Endothelial cell of umbilical vein (primary cell): ENCODE data around the gene TM9SF4. TPM values are rescaled to one million over a fixed set of nuclear protein-coding genes. Genes with fewer than 3 reads are reported as not detected.

Experiments
- BruUV-seq: library from RNA; stranded (reverse); fragments of 400-500 nt; replicated peaks from 2 replicates; lab custom pipeline; 2021; lab: Mats Ljungman, UMichigan
- CTCF ChIA-PET: fragments of 300-600, 350-600 bp; sonication (Branson Sonifier 250); formaldehyde crosslinking; loops from one replicate; lab custom pipeline; 2021; ENCODE audit warnings: antibody characterized with exemption, inconsistent platforms; lab: Charles Lee
- POLR2A ChIA-PET: fragments of 300-600, 350-600 bp; sonication (Branson Sonifier 250); formaldehyde crosslinking; loops from one replicate; lab custom pipeline; 2021; ENCODE audit warnings: antibody characterized with exemption, inconsistent platforms; lab: Charles Lee
- DNase-seq: peaks from one replicate; pipeline ENCODE4 v3.0.0-alpha.2; 2011; ENCODE audit warnings: low read depth, low spot score
- FAIRE-seq: peaks from 2 replicates; lab custom pipeline; 2011; peaks lifted over from hg19 to GRCh38; lab: Jason Lieb, UNC
- H2AFZ ChIP-seq: 2 replicates; pipeline ENCODE4 v1.6.0; 2012; ENCODE audit warnings: low read depth, low read length, control low read depth, inconsistent platforms
- H3K27ac ChIP-seq: 2 replicates; pipeline ENCODE4 v1.5.1; 2011; ENCODE audit warnings: low read depth, mild to moderate bottlenecking, control low read depth, low read length, moderate library complexity; ENCODE audit not compliant: insufficient read depth
- H3K27me3 ChIP-seq, 2 experiments: 2 replicates each; pipeline versions ENCODE4 v1.6.0 to v1.6.1; 2011; ENCODE audit warnings: low read length in 2 of 2, mixed read lengths in 1 of 2; ENCODE audit not compliant: control insufficient read depth in 2 of 2, insufficient read depth in 2 of 2
- H3K36me3 ChIP-seq, 2 experiments: 2 replicates in 1 of 2; 3 replicates in 1 of 2; pipeline ENCODE4 v1.5.1; 2011; ENCODE audit warnings: low read length in 2 of 2, mild to moderate bottlenecking in 1 of 2, moderate library complexity in 1 of 2; ENCODE audit not compliant: control insufficient read depth in 2 of 2, insufficient read depth in 2 of 2; ENCODE audit errors: extremely low read depth in 1 of 2
- H3K4me1 ChIP-seq: 3 replicates; pipeline ENCODE4 v1.5.1; 2011; ENCODE audit warnings: mild to moderate bottlenecking, low read length; ENCODE audit not compliant: control insufficient read depth, insufficient read depth; ENCODE audit errors: extremely low read depth
- H3K4me2 ChIP-seq: 2 replicates; pipeline ENCODE4 v1.6.1; 2011; ENCODE audit warnings: low read length, control low read depth, mixed read lengths; ENCODE audit not compliant: insufficient read depth
- H3K4me3 ChIP-seq, 3 experiments: fragments of 200-600 bp in 1 of 3; sonication (generic), shearing (Covaris generic) in 1 of 3; replicated peaks in 1 of 3; 2 replicates each; pipeline ENCODE4 v1.5.1; 2011 to 2016; ENCODE audit warnings: control low read depth in 3 of 3, low read length in 3 of 3, mild to moderate bottlenecking in 2 of 3, inconsistent platforms in 1 of 3, low read depth in 1 of 3, moderate library complexity in 1 of 3; ENCODE audit not compliant: insufficient read depth in 1 of 3
- H3K79me2 ChIP-seq: 2 replicates; pipeline ENCODE4 v1.6.0; 2012; ENCODE audit warnings: low read length, inconsistent platforms; ENCODE audit not compliant: control insufficient read depth, insufficient read depth
- H3K9ac ChIP-seq: replicated peaks from 2 replicates; pipeline ENCODE3; 2011; ENCODE audit warnings: low read length, control low read depth; ENCODE audit not compliant: insufficient read depth; ENCODE audit errors: extremely low read depth
- H3K9me1 ChIP-seq: replicated peaks from 3 replicates; pipeline ENCODE4 v1.6.0; 2011; ENCODE audit warnings: mild to moderate bottlenecking, low read length; ENCODE audit not compliant: control insufficient read depth, insufficient read depth; ENCODE audit errors: extremely low read depth
- H3K9me3 ChIP-seq: replicated peaks from 2 replicates; pipeline ENCODE4 v1.5.1; 2012; ENCODE audit warnings: low read length, inconsistent platforms; ENCODE audit not compliant: control insufficient read depth, insufficient read depth
- H4K20me1 ChIP-seq: replicated peaks from 2 replicates; pipeline ENCODE3; 2011; ENCODE audit warnings: mild to moderate bottlenecking, low read length; ENCODE audit not compliant: control insufficient read depth, insufficient read depth; ENCODE audit errors: extremely low read depth
- EZH2 ChIP-seq: IDR thresholded peaks from 2 replicates; pipeline ENCODE4 v1.6.1; 2012; ENCODE audit warnings: borderline replicate concordance, low read depth, mild to moderate bottlenecking, moderate library complexity, low read length, inconsistent platforms; ENCODE audit not compliant: severe bottlenecking
- FOS ChIP-seq: IDR thresholded peaks from 2 replicates; pipeline ENCODE4 v1.6.1; 2011; ENCODE audit warnings: mild to moderate bottlenecking, low read length, moderate library complexity, borderline replicate concordance; ENCODE audit not compliant: insufficient read depth
- GATA2 ChIP-seq: IDR thresholded peaks from 2 replicates; pipeline ENCODE4 v1.7.0; 2011; ENCODE audit warnings: low read depth, mild to moderate bottlenecking, moderate library complexity, mixed read lengths, low read length; ENCODE audit not compliant: insufficient read length, insufficient read depth
- JUN ChIP-seq: IDR thresholded peaks from 2 replicates; pipeline ENCODE4 v1.6.1; 2011; ENCODE audit warnings: borderline replicate concordance, low read depth; ENCODE audit not compliant: insufficient read length, insufficient read depth
- MAX ChIP-seq: IDR thresholded peaks from 2 replicates; pipeline ENCODE4 v1.6.1; 2011; ENCODE audit not compliant: insufficient read depth, insufficient read length
- MYC ChIP-seq: IDR thresholded peaks from one replicate; pipeline ENCODE4 v1.6.1; 2011; ENCODE audit warnings: mild to moderate bottlenecking, low read depth, low read length
- POLR2A ChIP-seq: IDR thresholded peaks from 2 replicates; pipeline ENCODE4 v1.6.1; 2012; ENCODE audit warnings: low read depth, mild to moderate bottlenecking, control low read depth, low read length
- POLR2AphosphoS5 ChIP-seq: IDR thresholded peaks from 2 replicates; pipeline ENCODE4 v1.6.1; 2012; ENCODE audit warnings: low read depth, mild to moderate bottlenecking, control low read depth, low read length, moderate library complexity; ENCODE audit not compliant: insufficient read depth
- dilution Hi-C: fragments of 300-500 bp; cut with MboI; formaldehyde crosslinking; loops from one replicate; pipeline ENCODE4 v1.15.0; 2019; ENCODE audit warnings: low sequenced_read_pairs; ENCODE audit not compliant: extremely low pct_ligation_motif_present
- intact Hi-C: fragments of 100-400 bp; cut with micrococcal nuclease; formaldehyde crosslinking; loops from one replicate; pipeline ENCODE4 v1.10.0; 2022
- polyA plus RNA-seq, 4 experiments: library from polyadenylated mRNA; depleted of rRNA in 3 of 4; stranded (reverse) in 3 of 4; unstranded in 1 of 4; fragments of >200 nt; gene quantifications; 2 replicates each; pipeline versions ENCODE4 v1.2.1 to v1.2.3, GENCODE V29; 2011 to 2012; ENCODE audit warnings: missing spikeins in 1 of 4
- total RNA-seq: library from RNA; stranded (reverse); gene quantifications from 2 replicates; pipeline ENCODE4 v1.2.3, GENCODE V29; 2021
- TF ChIP-seq, protein P1 (sequence below), 2 donors: IDR thresholded peaks; 1 replicate in 1 of 2; 2 replicates in 1 of 2; pipeline ENCODE4 v1.5.1; 2011; ENCODE audit warnings: low read length in 2 of 2, mild to moderate bottlenecking in 2 of 2, moderate library complexity in 2 of 2, control low read depth in 1 of 2, inconsistent platforms in 1 of 2, low read depth in 1 of 2; ENCODE audit not compliant: insufficient read depth in 1 of 2; ENCODE audit errors: extremely low read depth in 1 of 2

TM9SF4 gene
- total and polyA plus RNA-seq, 2 donors (not counting 3 experiments of a cell fraction or from before 2014, with no cell fraction given): 46.4 to 61.9 TPM

GRCh38 chr20:32139947-32140346, 30.4 kb downstream of the TM9SF4 start:
- Histone ChIP-seq H2AFZ (no peak overlapping the region), H3K9me3 (no peaks in the 10 kb centered on the region), H3K27ac (no peak overlapping the region), H3K4me3 (no peak overlapping the region), H3K79me2 (no peaks in the 10 kb centered on the region), H3K9me1 (no peaks in the 10 kb centered on the region), H3K4me1 (no peaks in the 10 kb centered on the region), H3K36me3 (peaks cover 11 to 69% of the 10 kb centered on the region in 2 experiments), H3K9ac (no peak overlapping the region), H3K27me3 (no peaks in the 10 kb centered on the region), H3K4me2 (no peak overlapping the region), H4K20me1 (no peaks in the 10 kb centered on the region)
- CTCF ChIA-PET: no interaction called here
- dilution Hi-C loops: no loop called here
- FAIRE-seq: peak; percentile 53
- BruUV-seq: no TSS peak
- POLR2A ChIA-PET: no interaction called here
- no peak for DNase-seq
- TF ChIP-seq EZH2 (no peak), MAX (no peak), JUN (no peak), MYC (no peak), FOS (no peak), POLR2A (no peak), POLR2AphosphoS5 (no peak), GATA2 (no peak)
- TF ChIP-seq, protein P1, sequence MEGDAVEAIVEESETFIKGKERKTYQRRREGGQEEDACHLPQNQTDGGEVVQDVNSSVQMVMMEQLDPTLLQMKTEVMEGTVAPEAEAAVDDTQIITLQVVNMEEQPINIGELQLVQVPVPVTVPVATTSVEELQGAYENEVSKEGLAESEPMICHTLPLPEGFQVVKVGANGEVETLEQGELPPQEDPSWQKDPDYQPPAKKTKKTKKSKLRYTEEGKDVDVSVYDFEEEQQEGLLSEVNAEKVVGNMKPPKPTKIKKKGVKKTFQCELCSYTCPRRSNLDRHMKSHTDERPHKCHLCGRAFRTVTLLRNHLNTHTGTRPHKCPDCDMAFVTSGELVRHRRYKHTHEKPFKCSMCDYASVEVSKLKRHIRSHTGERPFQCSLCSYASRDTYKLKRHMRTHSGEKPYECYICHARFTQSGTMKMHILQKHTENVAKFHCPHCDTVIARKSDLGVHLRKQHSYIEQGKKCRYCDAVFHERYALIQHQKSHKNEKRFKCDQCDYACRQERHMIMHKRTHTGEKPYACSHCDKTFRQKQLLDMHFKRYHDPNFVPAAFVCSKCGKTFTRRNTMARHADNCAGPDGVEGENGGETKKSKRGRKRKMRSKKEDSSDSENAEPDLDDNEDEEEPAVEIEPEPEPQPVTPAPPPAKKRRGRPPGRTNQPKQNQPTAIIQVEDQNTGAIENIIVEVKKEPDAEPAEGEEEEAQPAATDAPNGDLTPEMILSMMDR (IDR thresholded peaks at IDR 0.05; ENCODE audit: extremely low read depth in 1 of 2, insufficient read depth in 1 of 2, low read depth in 1 of 2, low read length in 2 of 2): no peak
- intact Hi-C loops: no loop called here
